CD4-positive, CD25-positive, alpha-beta regulatory T cell (primary cell): ENCODE results near the gene TBC1D7. TPM values are rescaled to one million over a fixed set of nuclear protein-coding genes. Genes with fewer than 3 reads are reported as not detected.

Source experiments
- ATAC-seq, 2 donors: fragments of 150-1000 bp; cut with Tn5 transposase; one replicate each; pipeline ENCODE4 v1.10.0; 2021; ENCODE audit warnings: low read depth in 2 of 2, moderate number of reproducible peaks in 2 of 2, moderate library complexity in 1 of 2
- DNase-seq, 3 donors: peaks; one replicate each; pipeline versions ENCODE4 v3.0.0 to v3.0.0-alpha.2; 2012 to 2022; ENCODE audit warnings: mixed read lengths in 1 of 3
- H3K27ac ChIP-seq: one replicate; pipeline ENCODE4 v1.7.0; 2013; ENCODE audit warnings: mild to moderate bottlenecking, low read length; ENCODE audit not compliant: insufficient read depth, poor library complexity, severe bottlenecking
- H3K27me3 ChIP-seq: one replicate; pipeline ENCODE4 v1.7.0; 2013; ENCODE audit warnings: low read length; ENCODE audit not compliant: control insufficient read depth, insufficient read depth
- H3K36me3 ChIP-seq: one replicate; pipeline ENCODE4 v1.7.0; 2013; ENCODE audit warnings: mild to moderate bottlenecking, low read length, moderate library complexity; ENCODE audit not compliant: control insufficient read depth, insufficient read depth
- H3K4me1 ChIP-seq: 2 replicates; pipeline ENCODE4 v1.7.0; 2013; ENCODE audit warnings: mild to moderate bottlenecking, low read length; ENCODE audit not compliant: insufficient read depth, control insufficient read depth, poor library complexity, severe bottlenecking
- H3K4me3 ChIP-seq: one replicate; pipeline ENCODE4 v1.7.0; 2013; ENCODE audit warnings: low read depth, mild to moderate bottlenecking, low read length, moderate library complexity
- H3K9me3 ChIP-seq, 2 experiments: 1 replicate in 1 of 2; 2 replicates in 1 of 2; pipeline ENCODE4 v1.7.0; 2013; ENCODE audit warnings: low read length in 2 of 2, mild to moderate bottlenecking in 1 of 2, moderate library complexity in 1 of 2; ENCODE audit not compliant: control insufficient read depth in 2 of 2
- H3K27ac Mint-ChIP-seq, 3 donors: one replicate each; pipeline ENCODE4 v1.8.0; 2020 to 2022; ENCODE audit warnings: mild to moderate bottlenecking in 3 of 3, mixed read lengths in 3 of 3, moderate library complexity in 2 of 3
- H3K27me3 Mint-ChIP-seq: one replicate; pipeline ENCODE4 v1.8.0; 2022; ENCODE audit warnings: mild to moderate bottlenecking, mixed read lengths
- H3K36me3 Mint-ChIP-seq: one replicate; pipeline ENCODE4 v1.8.0; 2020; ENCODE audit warnings: mixed read lengths
- H3K4me1 Mint-ChIP-seq, 4 donors: one replicate each; pipeline ENCODE4 v1.8.0; 2020 to 2022; ENCODE audit warnings: mixed read lengths in 4 of 4, mild to moderate bottlenecking in 1 of 4
- H3K4me3 Mint-ChIP-seq, 4 donors: one replicate each; pipeline ENCODE4 v1.8.0; 2020 to 2022; ENCODE audit warnings: mild to moderate bottlenecking in 4 of 4, mixed read lengths in 4 of 4, moderate library complexity in 3 of 4
- H3K9me3 Mint-ChIP-seq, 7 donors: one replicate each; pipeline ENCODE4 v1.8.0; 2020 to 2022; ENCODE audit warnings: mixed read lengths in 7 of 7, mild to moderate bottlenecking in 3 of 7, moderate library complexity in 2 of 7
- polyA plus RNA-seq, 4 donors: library from polyadenylated mRNA; unstranded; fragments of 300-500 nt; fragmentation: Illumina TruSeq; gene quantifications; one replicate each; pipeline ENCODE4 v1.2.3, GENCODE V29; 2021
- total RNA-seq: library from RNA; stranded (reverse); gene quantifications from one replicate; pipeline ENCODE4 v1.2.3, GENCODE V29; 2022

Gene TBC1D7
- total and polyA plus RNA-seq, 5 donors from 2014 or later, result 16.2 to 31.3 (median 20.7) TPM

DNA sequence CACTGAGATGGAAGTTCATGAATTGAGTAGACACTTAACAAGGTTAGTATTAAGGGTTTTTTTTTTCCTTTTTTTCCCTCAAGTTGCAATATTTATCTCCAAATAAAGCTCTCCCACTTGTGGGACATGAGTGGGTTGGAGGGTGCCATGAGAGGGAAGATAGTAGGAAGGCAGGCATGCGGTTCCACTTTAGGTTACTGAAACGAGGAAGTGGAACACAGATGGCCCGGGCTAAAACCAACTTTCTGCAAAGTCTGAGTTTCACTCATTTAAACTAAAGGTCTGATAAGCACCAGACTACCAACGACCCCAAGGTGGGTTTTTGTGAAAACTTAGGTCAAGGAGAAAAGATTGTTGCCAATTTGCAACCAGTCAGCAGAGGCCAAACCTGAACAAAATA, 42.2 kb downstream of the TBC1D7 start:
- no peaks in the 10 kb centered on the region for H3K36me3 ChIP-seq
- H3K27ac Mint-ChIP-seq, result no peak overlapping the region

DNA sequence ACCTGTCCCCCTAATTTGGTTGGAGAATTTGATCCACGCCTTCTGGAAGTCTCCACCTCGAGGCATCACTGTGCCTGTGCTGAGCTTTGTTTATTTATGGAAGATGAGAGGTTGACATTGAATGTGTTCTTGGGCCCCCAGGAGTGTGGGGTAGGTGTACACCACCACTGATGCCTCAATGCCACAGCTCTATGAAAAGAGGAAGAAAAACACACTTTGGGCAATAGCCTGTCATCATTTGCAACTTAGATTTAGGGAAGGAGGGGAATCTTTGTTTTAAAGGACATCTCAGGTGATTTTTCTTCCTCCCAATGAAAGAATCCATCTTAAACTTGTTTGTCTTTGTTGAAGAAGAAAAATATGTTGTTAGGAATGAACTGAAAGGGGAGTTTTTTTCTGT, 42.6 kb downstream of the TBC1D7 start:
- H3K27me3 Mint-ChIP-seq, result no peaks in the 10 kb centered on the region
- H3K27ac ChIP-seq, result no peak overlapping the region
- H3K27ac Mint-ChIP-seq, result no peak overlapping the region

More for the DNA sequence above, 42.2 kb downstream of the TBC1D7 start:
- Mint-ChIP-seq H3K9me3 (peaks cover 0 to 10% (median 0%) of the 10 kb centered on the region in 7 donors), H3K4me3 (no peak overlapping the region), H3K27me3 (no peaks in the 10 kb centered on the region), H3K36me3 (peaks cover 16% of the 10 kb centered on the region), H3K4me1 (peaks cover 0 to 4% (median under 1%) of the 10 kb centered on the region in 4 donors)
- ATAC-seq, result no peak
- no peaks in the 10 kb centered on the region for H3K4me1 ChIP-seq
- no peak overlapping the region for H3K4me3 ChIP-seq
- H3K9me3 ChIP-seq, result peaks cover 3 to 10% of the 10 kb centered on the region in 2 experiments
- DNase-seq, result no peak
- no peak overlapping the region for H3K27ac ChIP-seq
- H3K27me3 ChIP-seq, result no peaks in the 10 kb centered on the region

DNA sequence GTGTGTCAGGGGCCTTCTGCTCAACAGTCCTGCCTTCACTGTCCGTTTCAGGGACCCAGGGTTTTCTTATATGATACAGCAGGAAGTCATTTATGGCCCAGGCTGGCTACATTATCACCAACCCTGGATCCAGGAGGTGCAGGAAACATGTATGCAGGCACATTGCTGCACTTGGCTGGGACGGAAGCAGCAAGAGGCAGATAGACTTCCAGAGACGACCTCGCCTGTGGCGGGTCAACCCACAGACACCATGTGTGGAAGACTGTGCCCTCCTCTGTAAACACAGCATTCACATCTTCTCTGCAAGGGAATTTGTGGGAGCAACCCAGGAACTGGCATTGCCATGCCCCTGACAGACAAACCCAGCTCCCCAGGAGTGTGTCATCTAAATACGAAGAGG, 43.7 kb downstream of the TBC1D7 start:
- Mint-ChIP-seq H3K27ac (no peak overlapping the region), H3K27me3 (no peaks in the 10 kb centered on the region), H3K4me3 (no peak overlapping the region), H3K36me3 (peaks cover 9% of the 10 kb centered on the region), H3K4me1 (peaks cover 0 to 6% (median 3%) of the 10 kb centered on the region in 4 donors), H3K9me3 (peaks cover 0 to 10% (median 0%) of the 10 kb centered on the region in 7 donors)
- ATAC-seq (no peak), DNase-seq (no peak)
- no peaks in the 10 kb centered on the region for H3K36me3 ChIP-seq
- H3K9me3 ChIP-seq, result peaks cover 3 to 10% of the 10 kb centered on the region in 2 experiments
- H3K27me3 ChIP-seq, result no peaks in the 10 kb centered on the region
- H3K27ac ChIP-seq, result no peak overlapping the region
- no peak overlapping the region for H3K4me3 ChIP-seq
- H3K4me1 ChIP-seq, result no peaks in the 10 kb centered on the region

More for the DNA sequence above, 42.6 kb downstream of the TBC1D7 start:
- Histone ChIP-seq H3K4me3 (no peak overlapping the region), H3K36me3 (no peaks in the 10 kb centered on the region), H3K27me3 (no peaks in the 10 kb centered on the region), H3K9me3 (peaks cover 3 to 10% of the 10 kb centered on the region in 2 experiments), H3K4me1 (no peaks in the 10 kb centered on the region)
- H3K4me1 Mint-ChIP-seq, result peaks cover 0 to 4% (median under 1%) of the 10 kb centered on the region in 4 donors
- H3K36me3 Mint-ChIP-seq, result peaks cover 16% of the 10 kb centered on the region
- ATAC-seq (no peak), DNase-seq (no peak)
- no peak overlapping the region for H3K4me3 Mint-ChIP-seq
- H3K9me3 Mint-ChIP-seq, result peaks cover 0 to 10% (median 0%) of the 10 kb centered on the region in 7 donors

DNA sequence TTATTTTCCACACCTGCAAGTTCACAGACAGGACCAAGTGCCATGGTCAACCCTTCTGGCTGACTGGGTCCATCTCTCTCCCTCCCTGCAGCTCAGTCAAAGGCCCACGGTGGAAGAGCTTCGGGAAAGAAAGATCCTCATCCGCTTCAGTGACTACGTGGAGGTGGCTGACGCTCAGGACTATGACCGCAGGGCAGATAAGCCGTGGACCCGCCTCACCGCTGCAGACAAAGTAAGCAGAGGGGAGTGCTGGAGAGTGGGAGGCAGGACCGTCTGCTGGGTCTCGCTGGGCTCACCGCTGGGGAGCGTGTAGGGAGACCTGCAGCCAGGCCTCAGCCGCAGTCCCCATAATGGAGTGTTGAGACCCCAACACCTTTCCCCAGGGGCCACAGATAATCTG, 45.0 kb downstream of the TBC1D7 start:
- H3K4me3 Mint-ChIP-seq, result no peak overlapping the region
- DNase-seq (no peak), ATAC-seq (no peak)
- H3K27me3 ChIP-seq, result no peaks in the 10 kb centered on the region
- peak overlapping the region in 1 of 3 donors; percentile 60 for H3K27ac Mint-ChIP-seq
- H3K27me3 Mint-ChIP-seq, result no peaks in the 10 kb centered on the region
- H3K36me3 ChIP-seq, result no peaks in the 10 kb centered on the region
- no peaks in the 10 kb centered on the region for H3K4me1 ChIP-seq
- H3K36me3 Mint-ChIP-seq, result peaks cover 12% of the 10 kb centered on the region
- no peak overlapping the region for H3K4me3 ChIP-seq
- peaks cover 3 to 10% of the 10 kb centered on the region in 2 experiments for H3K9me3 ChIP-seq
- no peak overlapping the region for H3K27ac ChIP-seq
- H3K9me3 Mint-ChIP-seq, result peaks cover 0 to 5% (median 0%) of the 10 kb centered on the region in 7 donors
- peaks cover 0 to 6% (median 3%) of the 10 kb centered on the region in 4 donors for H3K4me1 Mint-ChIP-seq

DNA sequence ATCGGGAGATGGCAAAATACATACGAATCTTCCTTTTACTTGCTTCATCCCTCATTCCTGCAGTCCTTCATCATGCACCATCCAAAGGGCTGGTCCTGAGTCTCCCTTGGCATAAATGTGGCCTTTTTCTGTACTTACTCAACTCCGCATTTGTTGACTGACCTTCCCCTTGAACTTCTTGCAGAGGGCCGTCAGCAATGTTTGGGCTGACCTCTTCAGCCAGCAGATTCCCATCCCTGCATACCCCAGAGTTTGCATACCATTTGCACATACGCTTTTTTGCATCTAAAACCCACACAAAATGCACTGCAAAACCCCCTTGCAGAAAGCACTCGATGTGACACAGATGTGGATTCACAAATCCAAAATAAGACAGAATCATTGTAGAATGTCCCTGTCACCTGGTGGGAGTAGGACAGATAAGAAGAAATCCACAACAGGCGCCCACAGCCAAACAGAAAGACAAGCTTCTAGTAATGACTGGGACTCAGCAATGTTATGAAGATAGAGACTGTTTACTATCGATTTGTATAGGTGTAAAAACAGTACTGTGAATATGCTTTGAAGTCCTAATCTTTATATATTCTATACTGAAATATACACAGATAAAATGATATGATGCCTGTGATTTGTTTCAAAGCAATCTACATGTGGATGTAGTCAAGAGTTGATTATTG, 45.8 kb downstream of the TBC1D7 start:
- Mint-ChIP-seq H3K36me3 (peaks cover 12% of the 10 kb centered on the region), H3K27me3 (no peaks in the 10 kb centered on the region), H3K9me3 (peaks cover 0 to 5% (median 0%) of the 10 kb centered on the region in 7 donors), H3K4me1 (peaks cover 0 to 6% (median 3%) of the 10 kb centered on the region in 4 donors), H3K27ac (no peak overlapping the region), H3K4me3 (no peak overlapping the region)
- H3K4me1 ChIP-seq, result no peaks in the 10 kb centered on the region
- no peaks in the 10 kb centered on the region for H3K27me3 ChIP-seq
- no peak overlapping the region for H3K27ac ChIP-seq
- ATAC-seq (no peak), DNase-seq (no peak)
- H3K9me3 ChIP-seq, result peaks cover 3 to 5% of the 10 kb centered on the region in 2 experiments
- H3K4me3 ChIP-seq, result no peak overlapping the region
- no peaks in the 10 kb centered on the region for H3K36me3 ChIP-seq

DNA sequence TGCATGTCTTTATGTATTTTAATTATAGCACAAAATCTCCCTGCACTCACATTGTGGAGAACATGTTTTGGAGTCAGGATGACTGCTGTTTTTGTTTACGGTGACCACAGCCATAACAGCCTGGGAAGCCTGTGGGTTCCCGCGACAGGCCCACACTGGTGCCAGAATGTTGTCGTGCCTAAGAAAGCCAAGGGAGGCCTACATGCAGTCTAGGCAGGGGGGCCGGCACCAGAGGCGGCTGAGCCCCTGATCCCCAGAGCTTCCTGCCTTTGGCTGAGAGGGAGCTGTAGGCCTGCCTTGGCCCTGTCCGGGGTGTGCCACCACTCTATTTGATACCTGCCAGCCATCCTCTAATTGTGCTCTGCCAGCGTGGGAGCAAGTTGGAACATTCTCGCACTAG, 46.7 kb downstream of the TBC1D7 start:
- Mint-ChIP-seq H3K9me3 (peaks cover 0 to 5% (median 0%) of the 10 kb centered on the region in 7 donors), H3K36me3 (peaks cover 12% of the 10 kb centered on the region), H3K4me3 (no peak overlapping the region), H3K4me1 (peaks cover 0 to 6% (median 3%) of the 10 kb centered on the region in 4 donors), H3K27me3 (no peaks in the 10 kb centered on the region), H3K27ac (no peak overlapping the region)
- DNase-seq (no peak), ATAC-seq (no peak)
- H3K9me3 ChIP-seq, result no peaks in the 10 kb centered on the region
- no peak overlapping the region for H3K4me3 ChIP-seq
- H3K27me3 ChIP-seq, result no peaks in the 10 kb centered on the region
- H3K4me1 ChIP-seq, result no peaks in the 10 kb centered on the region
- H3K36me3 ChIP-seq, result no peaks in the 10 kb centered on the region
- no peak overlapping the region for H3K27ac ChIP-seq

DNA sequence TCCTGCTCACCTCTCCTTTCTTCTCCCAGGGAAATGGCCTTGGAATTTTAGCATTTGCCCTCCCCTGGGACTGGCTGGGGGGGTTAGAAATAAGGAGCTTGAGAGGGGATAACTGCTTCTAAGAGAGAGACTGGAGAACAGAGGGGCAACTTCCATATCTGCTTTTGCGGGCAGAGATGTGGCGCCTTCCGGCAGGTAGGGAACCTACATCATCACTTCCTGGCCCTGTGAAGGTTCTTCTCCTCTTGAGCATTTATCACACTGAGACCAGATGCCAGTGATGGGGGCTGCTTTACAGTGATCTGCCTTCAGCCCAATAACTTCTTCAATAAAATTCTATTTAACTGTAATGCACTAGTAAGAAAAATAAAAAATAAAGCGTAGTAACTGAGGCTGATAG, 48.1 kb downstream of the TBC1D7 start:
- no peaks in the 10 kb centered on the region for H3K4me1 ChIP-seq
- H3K9me3 Mint-ChIP-seq, result no peaks in the 10 kb centered on the region
- no peak overlapping the region for H3K4me3 ChIP-seq
- H3K4me3 Mint-ChIP-seq, result no peak overlapping the region
- no peaks in the 10 kb centered on the region for H3K9me3 ChIP-seq
- no peaks in the 10 kb centered on the region for H3K27me3 ChIP-seq
- no peaks in the 10 kb centered on the region for H3K36me3 ChIP-seq
- peaks cover 3% of the 10 kb centered on the region for H3K36me3 Mint-ChIP-seq
- peaks cover 0 to 6% (median under 1%) of the 10 kb centered on the region in 4 donors for H3K4me1 Mint-ChIP-seq
- H3K27me3 Mint-ChIP-seq, result no peaks in the 10 kb centered on the region
- DNase-seq, result no peak
- no peak overlapping the region for H3K27ac Mint-ChIP-seq
- H3K27ac ChIP-seq, result no peak overlapping the region
- no peak for ATAC-seq

DNA sequence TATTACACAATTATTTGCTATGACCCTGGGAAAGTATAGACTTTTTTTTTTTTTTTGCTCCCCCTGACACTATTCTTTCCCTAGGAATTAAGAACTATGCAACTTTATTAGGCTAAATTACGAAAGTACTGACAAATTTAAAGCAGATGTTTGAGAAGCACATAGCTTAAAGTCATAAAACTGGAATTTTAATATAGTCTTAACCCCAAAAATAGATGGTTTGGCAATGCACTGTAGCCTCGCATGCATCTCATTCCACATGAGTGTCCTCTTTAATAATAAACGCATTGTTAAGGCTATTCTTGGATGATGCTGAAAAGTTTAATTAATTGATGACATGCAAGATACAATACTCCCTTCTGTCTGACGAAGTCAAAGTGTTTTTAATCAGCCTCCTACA, 49.3 kb downstream of the TBC1D7 start:
- no peak overlapping the region for H3K4me3 Mint-ChIP-seq
- Histone ChIP-seq H3K9me3 (no peaks in the 10 kb centered on the region), H3K4me3 (no peak overlapping the region), H3K27ac (no peak overlapping the region), H3K36me3 (no peaks in the 10 kb centered on the region), H3K4me1 (peaks cover 5% of the 10 kb centered on the region), H3K27me3 (no peaks in the 10 kb centered on the region)
- no peaks in the 10 kb centered on the region for H3K9me3 Mint-ChIP-seq
- no peaks in the 10 kb centered on the region for H3K27me3 Mint-ChIP-seq
- H3K27ac Mint-ChIP-seq, result no peak overlapping the region
- DNase-seq, result no peak
- H3K36me3 Mint-ChIP-seq, result peaks cover 3% of the 10 kb centered on the region
- H3K4me1 Mint-ChIP-seq, result peaks cover 0 to 13% (median 7%) of the 10 kb centered on the region in 4 donors
- no peak for ATAC-seq
